GM12874 (cell line): Measurements from ENCODE around the gene KLHDC8A.

ENCODE experiments used
- CTCF ChIP-seq: IDR thresholded peaks from 2 replicates; pipeline ENCODE4 v1.5.1; 2011; ENCODE audit warnings: low read depth, mild to moderate bottlenecking, control low read depth, low read length, moderate library complexity; ENCODE audit not compliant: insufficient read depth

The KLHDC8A gene

GRCh38 chr1:205382561-205382960 is 25.8 kb upstream of the KLHDC8A start:
- no peak for TF ChIP-seq CTCF

- no peak for TF ChIP-seq CTCF
These were observed 24.6 kb upstream of the KLHDC8A start for GRCh38 chr1:205381305-205381704.

GRCh38 chr1:205380882-205381281 is 24.2 kb upstream of the KLHDC8A start:
- TF ChIP-seq CTCF, result no peak

- no peak for TF ChIP-seq CTCF
These were observed 22.3 kb upstream of the KLHDC8A start for GRCh38 chr1:205379056-205379455.

- TF ChIP-seq CTCF, result no peak
These were observed 20.6 kb upstream of the KLHDC8A start for GRCh38 chr1:205377355-205377754.

GRCh38 chr1:205376739-205377138 is 20.0 kb upstream of the KLHDC8A start:
- no peak for TF ChIP-seq CTCF

- no peak for TF ChIP-seq CTCF
These were observed 19.3 kb upstream of the KLHDC8A start for GRCh38 chr1:205375835-205376545.
